ENCODE data around the gene CEP76.
A peak's percentile ranks its signal among the peaks of the same experiment; 100 is the strongest.

CEP76 gene

GRCh38 chr18:12702221-12703095 is at the start of gene CEP76, which contains the start of gene PSMG2:
Gene CEP76, minus strand, starts transcription at chr18:12702723. Its CDS starts 175 bp downstream, at chr18:12702548.
Gene PSMG2, plus strand, starts transcription at chr18:12703042. Its CDS starts 66 bp downstream, at chr18:12703108.
- in situ Hi-C loops (cut with MboI; ENCODE audit: low sequenced_read_pairs, unreplicated experiment), result no loop called here
- no peak for TF ChIP-seq CTCF (IDR thresholded peaks at IDR 0.05; ENCODE audit: borderline replicate concordance, control extremely low read depth, extremely low read depth, insufficient read depth, missing control alignments)
- peak; percentile 96 for DNase-seq (ENCODE audit: low spot score)

- TF ChIP-seq CTCF (IDR thresholded peaks at IDR 0.05; ENCODE audit: borderline replicate concordance, control extremely low read depth, extremely low read depth, insufficient read depth, missing control alignments), result no peak
- in situ Hi-C loops (cut with MboI; ENCODE audit: low sequenced_read_pairs, unreplicated experiment), result loop anchor here (10.0 kb wide), 1 partner anchor 143 kb away; no protein-coding TSS in a partner anchor
- no peak for DNase-seq (ENCODE audit: low spot score)
These were observed 49.4 kb upstream of the CEP76 start for GRCh38 chr18:12751891-12752290.

- no peak for DNase-seq (ENCODE audit: low spot score)
- TF ChIP-seq CTCF (IDR thresholded peaks at IDR 0.05; ENCODE audit: borderline replicate concordance, control extremely low read depth, extremely low read depth, insufficient read depth, missing control alignments), result no peak
- in situ Hi-C loops (cut with MboI; ENCODE audit: low sequenced_read_pairs, unreplicated experiment), result loop anchor here (10.0 kb wide), 1 partner anchor 143 kb away; no protein-coding TSS in a partner anchor
These were observed 49.0 kb upstream of the CEP76 start for GRCh38 chr18:12751503-12751884.

- peak; percentile 10 for DNase-seq (ENCODE audit: low spot score)
- in situ Hi-C loops (cut with MboI; ENCODE audit: low sequenced_read_pairs, unreplicated experiment), result loop anchor here (10.0 kb wide), 1 partner anchor 144 kb away; no protein-coding TSS in a partner anchor
- no peak for TF ChIP-seq CTCF (IDR thresholded peaks at IDR 0.05; ENCODE audit: borderline replicate concordance, control extremely low read depth, extremely low read depth, insufficient read depth, missing control alignments)
These were observed 48.4 kb upstream of the CEP76 start for GRCh38 chr18:12750715-12751502.

- peak; percentile 22 for DNase-seq (ENCODE audit: low spot score)
- in situ Hi-C loops (cut with MboI; ENCODE audit: low sequenced_read_pairs, unreplicated experiment), result loop anchor here (10.0 kb wide), 1 partner anchor 145 kb away; no protein-coding TSS in a partner anchor
- no peak for TF ChIP-seq CTCF (IDR thresholded peaks at IDR 0.05; ENCODE audit: borderline replicate concordance, control extremely low read depth, extremely low read depth, insufficient read depth, missing control alignments)
These were observed 47.7 kb upstream of the CEP76 start for GRCh38 chr18:12750076-12750714.

- no peak for DNase-seq (ENCODE audit: low spot score)
- no peak for TF ChIP-seq CTCF (IDR thresholded peaks at IDR 0.05; ENCODE audit: borderline replicate concordance, control extremely low read depth, extremely low read depth, insufficient read depth, missing control alignments)
- in situ Hi-C loops (cut with MboI; ENCODE audit: low sequenced_read_pairs, unreplicated experiment), result no loop called here
These were observed 46.6 kb upstream of the CEP76 start for GRCh38 chr18:12749121-12749520.
